Left renal cortex interstitium (tissue), 4 donors: ENCODE measurements around the gene WDR46. TPM values are rescaled to one million over a fixed set of nuclear protein-coding genes. Genes with fewer than 3 reads are reported as not detected.

ENCODE experiments used
- polyA plus RNA-seq, 4 donors: library from polyadenylated mRNA; unstranded; fragments of 120-200 nt; gene quantifications; one replicate each; pipeline ENCODE4 v1.2.1, GENCODE V29; 2013; ENCODE audit not compliant: insufficient read length in 4 of 4

The WDR46 gene
- polyA plus RNA-seq, 4 donors, result 58.6 to 81.8 (median 73.0) TPM

Other genes starting within 250 kb of the WDR46 start
- 10 to 100 TPM; 16.8 to 39.8 (median 19.2) TPM for gene HLA-DPA1, start 215.6 kb downstream of the WDR46 start, polyA plus RNA-seq
- gene HLA-DPB1, start 213.2 kb downstream of the WDR46 start, polyA plus RNA-seq, result 10 to 100 TPM; 17.5 to 24.7 (median 21.9) TPM
- gene COL11A2, start 96.8 kb downstream of the WDR46 start, polyA plus RNA-seq, result 1 to 10 TPM; 4.1 to 6.6 (median 5.6) TPM
- 10 to 100 TPM; 49.6 to 67.6 (median 57.0) TPM for gene RXRB, start 88.6 kb downstream of the WDR46 start, polyA plus RNA-seq
- gene SLC39A7, start 88.4 kb downstream of the WDR46 start, polyA plus RNA-seq, result 100 to 1,000 TPM; 105 to 127 (median 111) TPM
- gene HSD17B8, start 84.6 kb downstream of the WDR46 start, polyA plus RNA-seq, result 10 to 100 TPM; 25.3 to 31.0 (median 27.6) TPM
- gene RING1, start 80.7 kb downstream of the WDR46 start, polyA plus RNA-seq, result 10 to 100 TPM; 51.7 to 73.1 (median 66.6) TPM
- 10 to 100 TPM; 59.5 to 98.7 (median 77.5) TPM for gene VPS52, start 17.4 kb downstream of the WDR46 start, polyA plus RNA-seq
- 1,000 to 10,000 TPM; 2,825 to 3,624 (median 3,323) TPM for gene RPS18, start 17.2 kb downstream of the WDR46 start, polyA plus RNA-seq
- gene B3GALT4, start 12.1 kb downstream of the WDR46 start, polyA plus RNA-seq, result 1 to 10 TPM; 4.1 to 5.2 (median 4.9) TPM
- gene PFDN6, start 362 bp upstream of the WDR46 start, polyA plus RNA-seq, result 10 to 100 TPM; 73.3 to 86.9 (median 74.2) TPM
- 100 to 1,000 TPM in 2 of 4 donors, 10 to 100 TPM in 2; 93.2 to 150 (median 113) TPM for gene RGL2, start 9.7 kb upstream of the WDR46 start, polyA plus RNA-seq
- 10 to 100 TPM; 29.8 to 53.6 (median 40.3) TPM for gene TAPBP, start 24.8 kb upstream of the WDR46 start, polyA plus RNA-seq
- gene ZBTB22, start 28.5 kb upstream of the WDR46 start, polyA plus RNA-seq, result 10 to 100 TPM; 21.5 to 30.4 (median 27.2) TPM
- gene DAXX, start 33.7 kb upstream of the WDR46 start, polyA plus RNA-seq, result 10 to 100 TPM; 50.6 to 59.5 (median 54.8) TPM
- gene KIFC1, start 102.6 kb upstream of the WDR46 start, polyA plus RNA-seq, result 10 to 100 TPM; 35.9 to 49.1 (median 43.3) TPM
- 10 to 100 TPM; 59.1 to 87.0 (median 75.9) TPM for gene PHF1, start 121.8 kb upstream of the WDR46 start, polyA plus RNA-seq
- gene CUTA, start 128.9 kb upstream of the WDR46 start, polyA plus RNA-seq, result 100 to 1,000 TPM; 218 to 288 (median 238) TPM
- gene SYNGAP1, start 130.8 kb upstream of the WDR46 start, polyA plus RNA-seq, result 10 to 100 TPM; 18.2 to 50.2 (median 37.3) TPM
- 10 to 100 TPM; 14.1 to 16.9 (median 14.6) TPM for gene ZBTB9, start 165.3 kb upstream of the WDR46 start, polyA plus RNA-seq